SK-N-SH treated with all-trans-retinoic acid at 6 μM for 48 hours (cell line): ENCODE measurements around the gene CHRNA7.

ENCODE experiments used
- PATZ1 ChIP-seq: fragments of 250-450 bp; sonication (Bioruptor Pico); IDR thresholded peaks from 2 replicates; pipeline ENCODE4 v1.8.0; 2020; ENCODE audit warnings: mild to moderate bottlenecking, moderate library complexity, borderline replicate concordance
- ZC3H10 ChIP-seq: fragments of 250-450 bp; sonication (Bioruptor Pico); IDR thresholded peaks from 2 replicates; pipeline ENCODE4 v1.5.1; 2021; ENCODE audit warnings: mild to moderate bottlenecking, moderate library complexity
- ZFP30 ChIP-seq: fragments of 450-650 bp; formaldehyde crosslinking; IDR thresholded peaks from 2 replicates; pipeline ENCODE4 v1.5.0; 2022; ENCODE audit warnings: mild to moderate bottlenecking, moderate library complexity

DNA sequence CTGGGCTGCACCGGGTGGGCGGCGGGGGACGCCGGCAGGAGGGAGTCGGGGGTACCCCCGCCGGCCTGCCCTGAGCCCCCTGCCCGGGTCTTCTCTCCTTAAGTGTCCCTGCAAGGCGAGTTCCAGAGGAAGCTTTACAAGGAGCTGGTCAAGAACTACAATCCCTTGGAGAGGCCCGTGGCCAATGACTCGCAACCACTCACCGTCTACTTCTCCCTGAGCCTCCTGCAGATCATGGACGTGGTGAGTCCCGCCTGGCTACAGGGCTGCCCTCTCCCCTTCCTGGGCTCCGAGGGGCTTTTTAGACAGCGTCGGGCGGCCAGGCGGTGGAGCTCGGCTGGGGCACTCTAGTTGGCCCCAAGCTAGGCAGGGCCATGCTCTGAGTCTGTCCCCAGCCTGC, 480 bp downstream of the CHRNA7 start:
- TF ChIP-seq PATZ1 (CRISPR knock-in tag), result no peak
- TF ChIP-seq ZFP30 (CRISPR knock-in tag), result no peak
- TF ChIP-seq ZC3H10, result no peak
